GM12874 (cell line): Measurements from ENCODE around the gene VAC14.

Experiments used
- TF ChIP-seq, protein P1 (sequence below): IDR thresholded peaks from 2 replicates; pipeline ENCODE4 v1.5.1; 2011; ENCODE audit warnings: low read depth, mild to moderate bottlenecking, control low read depth, low read length, moderate library complexity; ENCODE audit not compliant: insufficient read depth

VAC14 gene

GRCh38 chr16:70721202-70721963 lies 79.6 kb downstream of the VAC14 start:
- TF ChIP-seq, protein P1, sequence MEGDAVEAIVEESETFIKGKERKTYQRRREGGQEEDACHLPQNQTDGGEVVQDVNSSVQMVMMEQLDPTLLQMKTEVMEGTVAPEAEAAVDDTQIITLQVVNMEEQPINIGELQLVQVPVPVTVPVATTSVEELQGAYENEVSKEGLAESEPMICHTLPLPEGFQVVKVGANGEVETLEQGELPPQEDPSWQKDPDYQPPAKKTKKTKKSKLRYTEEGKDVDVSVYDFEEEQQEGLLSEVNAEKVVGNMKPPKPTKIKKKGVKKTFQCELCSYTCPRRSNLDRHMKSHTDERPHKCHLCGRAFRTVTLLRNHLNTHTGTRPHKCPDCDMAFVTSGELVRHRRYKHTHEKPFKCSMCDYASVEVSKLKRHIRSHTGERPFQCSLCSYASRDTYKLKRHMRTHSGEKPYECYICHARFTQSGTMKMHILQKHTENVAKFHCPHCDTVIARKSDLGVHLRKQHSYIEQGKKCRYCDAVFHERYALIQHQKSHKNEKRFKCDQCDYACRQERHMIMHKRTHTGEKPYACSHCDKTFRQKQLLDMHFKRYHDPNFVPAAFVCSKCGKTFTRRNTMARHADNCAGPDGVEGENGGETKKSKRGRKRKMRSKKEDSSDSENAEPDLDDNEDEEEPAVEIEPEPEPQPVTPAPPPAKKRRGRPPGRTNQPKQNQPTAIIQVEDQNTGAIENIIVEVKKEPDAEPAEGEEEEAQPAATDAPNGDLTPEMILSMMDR: no peak

DNA sequence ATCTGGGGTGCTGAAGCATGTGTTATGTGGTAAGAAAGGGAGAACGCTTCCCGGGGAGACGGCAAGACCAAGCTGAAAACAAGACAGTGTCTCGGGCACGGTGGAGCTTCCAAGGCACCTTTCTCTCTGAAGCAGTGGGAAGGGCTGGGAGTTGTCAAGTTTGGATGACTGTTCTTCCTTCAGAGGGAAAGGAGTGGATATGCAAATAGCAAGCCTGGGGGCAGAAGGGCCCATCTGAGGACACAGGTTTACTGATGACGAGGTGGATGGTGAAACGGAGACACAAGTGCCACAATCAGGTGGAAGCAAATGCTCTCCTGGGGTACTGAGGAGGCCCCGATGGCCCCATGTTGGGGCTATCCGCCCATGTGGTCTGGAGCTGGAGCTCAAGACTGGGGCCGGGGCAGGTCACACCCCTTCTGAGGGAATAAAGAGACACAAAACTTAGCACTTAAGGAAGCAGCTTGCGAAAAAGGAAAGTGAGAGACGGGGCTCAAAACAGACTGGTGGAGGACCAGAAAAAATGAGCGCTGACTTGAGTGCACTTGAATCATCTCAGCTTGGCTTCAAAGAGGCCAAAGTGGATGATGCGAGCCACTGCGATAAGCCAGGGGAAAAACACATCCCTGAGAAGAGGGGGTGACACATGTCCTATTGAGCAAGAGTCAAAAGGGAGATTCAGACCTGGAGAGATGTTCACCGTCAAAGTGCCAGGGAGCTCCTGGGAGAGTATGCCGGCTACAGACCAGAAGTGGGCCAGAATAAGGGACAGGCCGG lies 80.3 kb downstream of the VAC14 start:
- TF ChIP-seq, protein P1: no peak

DNA sequence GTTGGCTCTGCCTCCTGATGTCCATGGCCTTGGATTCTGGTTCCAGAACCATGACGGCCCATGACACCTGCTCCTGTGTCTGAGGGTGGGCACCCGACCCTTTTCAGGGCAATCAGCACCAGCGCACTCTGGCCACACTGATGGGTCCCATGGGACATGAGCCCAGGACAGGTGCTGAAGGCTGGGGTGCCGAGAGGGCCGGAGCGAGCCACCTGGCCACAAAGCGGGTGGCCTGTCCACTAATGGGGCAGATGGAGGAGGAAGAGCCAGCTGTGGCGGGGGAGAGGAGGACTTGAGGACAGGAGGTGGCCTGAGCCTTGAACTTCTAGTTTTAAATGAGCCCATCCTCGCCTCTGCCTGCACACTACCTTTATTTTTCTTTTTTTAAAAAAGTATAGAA lies 83.9 kb downstream of the VAC14 start:
- TF ChIP-seq, protein P1: no peak

DNA sequence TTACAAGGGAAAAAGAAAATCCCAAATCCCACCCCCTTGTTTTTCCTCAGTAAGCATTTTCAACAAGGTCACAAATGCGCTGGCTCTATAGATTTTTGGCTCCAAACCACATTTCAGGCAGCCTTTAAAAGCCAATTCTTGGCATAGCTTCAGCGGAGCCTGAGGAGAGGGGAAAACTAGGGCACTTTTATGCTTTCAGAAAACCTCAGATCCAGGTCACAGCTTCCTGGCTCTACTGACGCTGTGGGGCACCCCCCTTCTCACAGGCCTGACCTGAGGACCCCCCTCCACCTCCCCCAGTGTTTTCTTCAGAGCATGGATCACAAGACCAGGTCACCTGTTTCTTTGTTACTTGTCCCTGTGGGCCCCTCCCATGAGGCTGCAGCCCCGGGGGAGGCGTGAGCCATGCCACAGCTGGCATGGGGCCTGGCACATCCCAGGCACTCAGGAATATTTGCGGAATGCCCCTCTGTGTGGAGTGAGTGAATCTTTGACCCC lies 85.0 kb downstream of the VAC14 start:
- TF ChIP-seq, protein P1: no peak

- TF ChIP-seq, protein P1: no peak
Measured at GRCh38 chr16:70715055-70715858, 85.7 kb downstream of the VAC14 start.

- TF ChIP-seq, protein P1: no peak
Measured at GRCh38 chr16:70714581-70715054, 86.3 kb downstream of the VAC14 start.
